ENCODE results near the gene SYNPO2. TPM values are rescaled to one million over a fixed set of nuclear protein-coding genes. Genes with fewer than 3 reads are reported as not detected.

The SYNPO2 gene
- total and polyA plus RNA-seq, 2 donors (not counting 1 experiment from before 2014, with no cell fraction given), result 0.03 to 0.20 TPM

GRCh38 chr4:118883861-118884260 is 4.8 kb upstream of the SYNPO2 start:
- Histone ChIP-seq H3K36me3 (replicated peaks in 1 of 2; ENCODE audit: control extremely low read depth in 1 of 2, control insufficient read depth in 1 of 2, extremely low read depth in 1 of 2, insufficient read depth in 2 of 2, low read length in 1 of 2) (no peaks in the 10 kb centered on the region), H4K20me1 (ENCODE audit: control insufficient read depth, insufficient read depth, low read length, poor library complexity, severe bottlenecking) (no peaks in the 10 kb centered on the region), H3K4me3 (ENCODE audit: control extremely low read depth in 1 of 5, extremely low read depth in 1 of 5, insufficient read depth in 1 of 5, low read depth in 2 of 5, low read length in 4 of 5) (no peak overlapping the region), H3K27me3 (replicated peaks in 1 of 4; ENCODE audit: control extremely low read depth in 1 of 4, control insufficient read depth in 3 of 4, insufficient read depth in 4 of 4, low read length in 3 of 4) (peaks cover 0 to 8% (median 3%) of the 10 kb centered on the region in 4 experiments), H3K9me3 (ENCODE audit: control extremely low read depth in 1 of 3, control insufficient read depth in 2 of 3, insufficient read depth in 1 of 3, low read length in 2 of 3) (no peaks in the 10 kb centered on the region), H3K79me2 (ENCODE audit: control insufficient read depth, insufficient read depth, low read length) (no peaks in the 10 kb centered on the region), H3K9ac (ENCODE audit: low read length) (no peak overlapping the region), H3K27ac (ENCODE audit: low read length in 2 of 2) (no peak overlapping the region), H3K4me1 (ENCODE audit: control insufficient read depth in 2 of 2, insufficient read depth in 2 of 2, low read length in 2 of 2) (peaks cover 5 to 6% of the 10 kb centered on the region in 2 donors), H3K4me2 (replicated peaks; ENCODE audit: low read depth, low read length, poor library complexity, severe bottlenecking) (no peak overlapping the region), H2AFZ (ENCODE audit: insufficient read depth, low read depth, low read length, poor library complexity, severe bottlenecking) (no peak overlapping the region)
- peaks cover 2% of the 10 kb centered on the region for H3K9me3 Mint-ChIP-seq (ENCODE audit: insufficient read depth)
- no peak overlapping the region for H3K27ac Mint-ChIP-seq
- ATAC-seq (ENCODE audit: low read depth) (no peak), DNase-seq (no peak)
- H3K4me3 Mint-ChIP-seq, result no peak overlapping the region
- TF ChIP-seq CTCF (IDR thresholded peaks at IDR 0.05) (no peak), EZH2 (IDR thresholded peaks at IDR 0.05; ENCODE audit: borderline replicate concordance, insufficient read depth, low read depth, low read length, poor library complexity, severe bottlenecking) (no peak)
- ChIA-PET POLR2A (no interaction called here), CTCF (interaction anchor here (1.8 kb wide), 1 partner anchor 10 kb away, joined by 4 read pairs; no protein-coding TSS in a partner anchor)
- no CpG with 5 or more reads among the region's 1 CpG for WGBS (ENCODE audit: insufficient coverage)
- H3K4me1 Mint-ChIP-seq, result peaks cover 8% of the 10 kb centered on the region
- H3K27me3 Mint-ChIP-seq, result peaks cover 35% of the 10 kb centered on the region
- intact Hi-C loops (cut with micrococcal nuclease), result no loop called here

- Mint-ChIP-seq H3K4me3 (no peak overlapping the region), H3K27ac (no peak overlapping the region), H3K27me3 (peaks cover 37% of the 10 kb centered on the region), H3K4me1 (peaks cover 13% of the 10 kb centered on the region), H3K9me3 (ENCODE audit: insufficient read depth) (no peaks in the 10 kb centered on the region)
- no peak overlapping the region for H3K9ac ChIP-seq (ENCODE audit: low read length)
- no peaks in the 10 kb centered on the region for H3K36me3 ChIP-seq (replicated peaks in 1 of 2; ENCODE audit: control extremely low read depth in 1 of 2, control insufficient read depth in 1 of 2, extremely low read depth in 1 of 2, insufficient read depth in 2 of 2, low read length in 1 of 2)
- H3K4me1 ChIP-seq (ENCODE audit: control insufficient read depth in 2 of 2, insufficient read depth in 2 of 2, low read length in 2 of 2), result peaks cover 8 to 11% of the 10 kb centered on the region in 2 donors
- 91% methylated on average over 3 of the region's 3 CpGs for WGBS (ENCODE audit: insufficient coverage)
- no peak overlapping the region for H3K4me3 ChIP-seq (ENCODE audit: control extremely low read depth in 1 of 5, extremely low read depth in 1 of 5, insufficient read depth in 1 of 5, low read depth in 2 of 5, low read length in 4 of 5)
- no peak for DNase-seq
- H3K27me3 ChIP-seq (replicated peaks in 1 of 4; ENCODE audit: control extremely low read depth in 1 of 4, control insufficient read depth in 3 of 4, insufficient read depth in 4 of 4, low read length in 3 of 4), result peaks cover 0 to 14% (median 9%) of the 10 kb centered on the region in 4 experiments
- no peaks in the 10 kb centered on the region for H3K9me3 ChIP-seq (ENCODE audit: control extremely low read depth in 1 of 3, control insufficient read depth in 2 of 3, insufficient read depth in 1 of 3, low read length in 2 of 3)
- TF ChIP-seq CTCF (IDR thresholded peaks at IDR 0.05), result no peak
- TF ChIP-seq EZH2 (IDR thresholded peaks at IDR 0.05; ENCODE audit: borderline replicate concordance, insufficient read depth, low read depth, low read length, poor library complexity, severe bottlenecking), result no peak
- intact Hi-C loops (cut with micrococcal nuclease), result no loop called here
- no peak for ATAC-seq (ENCODE audit: low read depth)
- POLR2A ChIA-PET, result no interaction called here
- no peak overlapping the region for H3K4me2 ChIP-seq (replicated peaks; ENCODE audit: low read depth, low read length, poor library complexity, severe bottlenecking)
- no peak overlapping the region for H2AFZ ChIP-seq (ENCODE audit: insufficient read depth, low read depth, low read length, poor library complexity, severe bottlenecking)
- no peaks in the 10 kb centered on the region for H4K20me1 ChIP-seq (ENCODE audit: control insufficient read depth, insufficient read depth, low read length, poor library complexity, severe bottlenecking)
- H3K27ac ChIP-seq (ENCODE audit: low read length in 2 of 2), result no peak overlapping the region
- H3K79me2 ChIP-seq (ENCODE audit: control insufficient read depth, insufficient read depth, low read length), result no peaks in the 10 kb centered on the region
- CTCF ChIA-PET, result interaction anchor here (2.9 kb wide), 1 partner anchor 114 kb away, joined by 14 read pairs; no protein-coding TSS in a partner anchor
Observed at GRCh38 chr4:118884716-118885115, 3.9 kb upstream of the SYNPO2 start.

Data from B cell (primary cell).